ENCODE data around the gene KDR. TPM values are rescaled to one million over a fixed set of nuclear protein-coding genes. Genes with fewer than 3 reads are reported as not detected.

The KDR gene
- total RNA-seq, 1 experiment from 2014 or later: 0.52 TPM

GRCh38 chr4:55050418-55050950, 74.9 kb downstream of the KDR start:
- ChIA-PET RAD21 (ENCODE audit: low non-redundant PET in 1 of 2, low total read pairs in 2 of 2, uncharacterized antibody in 2 of 2, unreplicated experiment in 2 of 2) (no interaction called here), POLR2A (no interaction called here), CTCF (no interaction called here)
- BruUV-seq (replicated peaks): no TSS peak
- H2AFZ ChIP-seq (ENCODE audit: low read depth, low read length, poor library complexity, severe bottlenecking): no peak overlapping the region
- TF ChIP-seq ZFX (IDR thresholded peaks at IDR 0.05) (no peak), POLR2A (IDR thresholded peaks at IDR 0.05; ENCODE audit: borderline replicate concordance, extremely low read depth, insufficient read depth, insufficient read length) (no peak), REST (IDR thresholded peaks at IDR 0.05; ENCODE audit: low read depth) (no peak), EZH2phosphoT487 (IDR thresholded peaks at IDR 0.05; ENCODE audit: borderline replicate concordance) (no peak), EZH2 (IDR thresholded peaks at IDR 0.05) (no peak), CBX3 (IDR thresholded peaks at IDR 0.05; ENCODE audit: low read depth) (no peak), TCF7L2 (IDR thresholded peaks at IDR 0.05; ENCODE audit: borderline replicate concordance, extremely low read depth, insufficient read depth, insufficient read length) (no peak), CEBPB (IDR thresholded peaks at IDR 0.05; ENCODE audit: low read depth) (no peak), ATF3 (IDR thresholded peaks at IDR 0.05) (no peak), ZNF274 (IDR thresholded peaks at IDR 0.05; ENCODE audit: low read depth, low read length) (no peak), YY1 (IDR thresholded peaks at IDR 0.05; ENCODE audit: extremely low read depth, insufficient replicate concordance, low read depth, low read length) (no peak), CTCF (IDR thresholded peaks at IDR 0.05 in 2 of 3, conservative IDR thresholded peaks at IDR 0.05 in 1 of 3; ENCODE audit: borderline replicate concordance in 1 of 3, insufficient read depth in 1 of 3, low read depth in 2 of 3, low read length in 2 of 3) (no peak), ZBTB33 (IDR thresholded peaks at IDR 0.05; ENCODE audit: extremely low read depth, insufficient replicate concordance, low read length) (no peak), JUND (IDR thresholded peaks at IDR 0.05) (no peak), POLR2AphosphoS5 (IDR thresholded peaks at IDR 0.05; ENCODE audit: low read depth, low read length) (no peak), FOSL1 (IDR thresholded peaks at IDR 0.05; ENCODE audit: low read depth) (no peak), SP1 (IDR thresholded peaks at IDR 0.05; ENCODE audit: low read depth) (no peak), MAX (IDR thresholded peaks at IDR 0.05) (no peak), RAD21 (IDR thresholded peaks at IDR 0.05; ENCODE audit: low read depth) (no peak)
- no peak overlapping the region for H3K4me3 ChIP-seq (replicated peaks in 1 of 2; ENCODE audit: low read depth in 1 of 2, low read length in 2 of 2)
- no peaks in the 10 kb centered on the region for H3K9me2 ChIP-seq (ENCODE audit: insufficient read depth)
- H4K20me1 ChIP-seq (ENCODE audit: insufficient read depth): no peaks in the 10 kb centered on the region
- H3K27me3 ChIP-seq (ENCODE audit: insufficient read depth, low read length): 0 out of 2 replicates have a peak, but pooled peaks cover 6% of the 10 kb centered on the region
- ATAC-seq: no peak
- H3K27ac ChIP-seq (ENCODE audit: low read depth, low read length): no peak overlapping the region
- intact Hi-C loops (cut with micrococcal nuclease): no loop called here
- no peak overlapping the region for H3K9ac ChIP-seq (ENCODE audit: low read length)
- H3K79me2 ChIP-seq (ENCODE audit: insufficient read depth, low read length): no peaks in the 10 kb centered on the region
- no peaks in the 10 kb centered on the region for H3K9me3 ChIP-seq (ENCODE audit: control insufficient read depth in 1 of 2, insufficient read depth in 1 of 2, low read depth in 1 of 2, low read length in 2 of 2)
- no peaks in the 10 kb centered on the region for H3K36me3 ChIP-seq (ENCODE audit: control insufficient read depth in 1 of 2, insufficient read depth in 2 of 2, low read length in 2 of 2)
- no peak overlapping the region for H3K4me2 ChIP-seq (ENCODE audit: low read length)
- no peak for DNase-seq (ENCODE audit: low read depth, low spot score)
- H3K4me1 ChIP-seq (ENCODE audit: control insufficient read depth in 1 of 2, insufficient read depth in 2 of 2, low read length in 2 of 2): no peaks in the 10 kb centered on the region

All from HCT116 (cell line).